ENCODE data around the gene EPHA2.
"Not testable (repeated sequence)": the region's sequence is repeated elsewhere in the genome, so short reads cannot be mapped to it uniquely, and the experiment has no call there.

EPHA2 gene

GRCh38 chr1:16119926-16120325, 35.9 kb downstream of the EPHA2 start:
- DNase-seq (ENCODE audit: low read depth, low spot score), result no peak

- no peak for DNase-seq (ENCODE audit: low read depth, low spot score)
Observed at GRCh38 chr1:16119504-16119903, 36.4 kb downstream of the EPHA2 start.

- DNase-seq (ENCODE audit: low read depth, low spot score), result no peak
Observed at GRCh38 chr1:16118706-16119105, 37.2 kb downstream of the EPHA2 start.

GRCh38 chr1:16117936-16118335, 37.9 kb downstream of the EPHA2 start:
- DNase-seq (ENCODE audit: low read depth, low spot score), result no peak

GRCh38 chr1:16117369-16117768, 38.5 kb downstream of the EPHA2 start:
- DNase-seq (ENCODE audit: low read depth, low spot score), result no peak

GRCh38 chr1:16116625-16117024, 39.2 kb downstream of the EPHA2 start:
- DNase-seq (ENCODE audit: low read depth, low spot score), result no peak

- DNase-seq (ENCODE audit: low read depth, low spot score), result no peak
Observed at GRCh38 chr1:16116002-16116401, 39.9 kb downstream of the EPHA2 start.

GRCh38 chr1:16115468-16115983, 40.3 kb downstream of the EPHA2 start:
- DNase-seq (ENCODE audit: low read depth, low spot score), result no peak

GRCh38 chr1:16114527-16115467, 41.1 kb downstream of the EPHA2 start:
- no peak for DNase-seq (ENCODE audit: low read depth, low spot score)

GRCh38 chr1:16112596-16113555, 43.0 kb downstream of the EPHA2 start:
- no peak for DNase-seq (ENCODE audit: low read depth, low spot score)

- no peak for DNase-seq (ENCODE audit: low read depth, low spot score)
Observed at GRCh38 chr1:16111771-16112595, 43.9 kb downstream of the EPHA2 start.

- DNase-seq (ENCODE audit: low read depth, low spot score), result no peak
Observed at GRCh38 chr1:16110884-16111283, 45.0 kb downstream of the EPHA2 start.

- DNase-seq (ENCODE audit: low read depth, low spot score), result no peak
Observed at GRCh38 chr1:16110456-16110855, 45.4 kb downstream of the EPHA2 start.

GRCh38 chr1:16109571-16109970, 46.3 kb downstream of the EPHA2 start:
- DNase-seq (ENCODE audit: low read depth, low spot score), result no peak

- not testable (repeated sequence) for DNase-seq (ENCODE audit: low read depth, low spot score)
Observed at GRCh38 chr1:16107039-16107438, 48.8 kb downstream of the EPHA2 start.

- no peak for DNase-seq (ENCODE audit: low read depth, low spot score)
Observed at GRCh38 chr1:16101623-16102022, 54.2 kb downstream of the EPHA2 start.

GRCh38 chr1:16099412-16099811, 56.5 kb downstream of the EPHA2 start:
- no peak for DNase-seq (ENCODE audit: low read depth, low spot score)

GRCh38 chr1:16095447-16095846, 60.4 kb downstream of the EPHA2 start:
- no peak for DNase-seq (ENCODE audit: low read depth, low spot score)

GRCh38 chr1:16094453-16095158, 61.3 kb downstream of the EPHA2 start:
- no peak for DNase-seq (ENCODE audit: low read depth, low spot score)

- DNase-seq (ENCODE audit: low read depth, low spot score), result no peak
Observed at GRCh38 chr1:16093611-16094010, 62.3 kb downstream of the EPHA2 start.
